ENCODE results near the gene SPOP. TPM values are rescaled to one million over a fixed set of nuclear protein-coding genes. Genes with fewer than 3 reads are reported as not detected.
A peak's percentile ranks its signal among the peaks of the same experiment; 100 is the strongest.

Gene SPOP
- total and polyA plus RNA-seq, 9 donors = 44.5 to 87.3 (median 75.4) TPM

GRCh38 chr17:49576917-49577649 lies 100.8 kb downstream of the SPOP start:
- DNase-seq = no peak
- peak overlapping the region; percentile 71 for H3K4me3 ChIP-seq
- 14 to 17% (median 14%) methylated on average over 22 of the region's 22 CpGs for WGBS, 3 donors
- TF ChIP-seq EP300 (IDR thresholded peaks at IDR 0.05) = no peak
- no peak for TF ChIP-seq CTCF (IDR thresholded peaks at IDR 0.05)
- no peak for TF ChIP-seq POLR2A (IDR thresholded peaks at IDR 0.05)
- intact Hi-C loops (cut with DNase I) = loop anchor here in 3 of 4 donors (5.0 to 10.0 kb wide), 3 partner anchors 35 to 278 kb away; no protein-coding TSS in a partner anchor
- peak overlapping the region; percentile 11 to 68 for H3K27ac ChIP-seq
- H3K36me3 ChIP-seq = no peaks in the 10 kb centered on the region
- H3K9me3 ChIP-seq = no peaks in the 10 kb centered on the region
- H3K4me1 ChIP-seq (ENCODE audit: insufficient read depth) = peaks cover 8% of the 10 kb centered on the region
- no peaks in the 10 kb centered on the region for H3K27me3 ChIP-seq

GRCh38 chr17:49576088-49576916 lies 101.6 kb downstream of the SPOP start:
- Histone ChIP-seq H3K4me1 (ENCODE audit: insufficient read depth) (peaks cover 8% of the 10 kb centered on the region), H3K36me3 (no peaks in the 10 kb centered on the region), H3K27ac (peak overlapping the region; percentile 11 to 68), H3K4me3 (peak overlapping the region; percentile 71), H3K27me3 (no peaks in the 10 kb centered on the region), H3K9me3 (no peaks in the 10 kb centered on the region)
- intact Hi-C loops (cut with DNase I) = loop anchor here in 3 of 4 donors (5.0 to 10.0 kb wide), 3 partner anchors 36 to 278 kb away; no protein-coding TSS in a partner anchor
- 0 to 1% (median 1%) methylated on average over 61 to 68 of the region's 68 CpGs for WGBS, 3 donors
- DNase-seq = peak; percentile 67 to 78 (median 69)
- TF ChIP-seq POLR2A (IDR thresholded peaks at IDR 0.05) (no peak), CTCF (IDR thresholded peaks at IDR 0.05) (no peak), EP300 (IDR thresholded peaks at IDR 0.05) (no peak)

GRCh38 chr17:49575679-49576087 lies 102.2 kb downstream of the SPOP start, which contains the start of gene NXPH3:
Gene NXPH3 (plus strand): TSS chr17:49575871. CDS start chr17:49576220, 349 bp downstream.
- peak within 1 kb of the TSS; percentile 30 to 68 for H3K27ac ChIP-seq
- peaks cover 8% of the 10 kb centered on the region for H3K4me1 ChIP-seq (ENCODE audit: insufficient read depth)
- no peaks in the 10 kb centered on the region for H3K36me3 ChIP-seq
- WGBS, 3 donors = 0 to 1% (median 1%) methylated on average over 26 to 55 of the region's 55 CpGs
- H3K4me3 ChIP-seq = peak within 1 kb of the TSS; percentile 71
- intact Hi-C loops (cut with DNase I) = loop anchor here in 3 of 4 donors (5.0 to 10.0 kb wide), 3 partner anchors 37 to 279 kb away; no protein-coding TSS in a partner anchor
- H3K9me3 ChIP-seq = no peaks in the 10 kb centered on the region
- TF ChIP-seq EP300 (IDR thresholded peaks at IDR 0.05) (no peak), CTCF (IDR thresholded peaks at IDR 0.05) (peak in 2 of 3 donors; percentile 71 to 82)
- DNase-seq = peak; percentile 72 to 84 (median 77)
- no peaks in the 10 kb centered on the region for H3K27me3 ChIP-seq

- peaks cover 8% of the 10 kb centered on the region for H3K4me1 ChIP-seq (ENCODE audit: insufficient read depth)
Observed at GRCh38 chr17:49574945-49575678, 102.8 kb downstream of the SPOP start.

More at GRCh38 chr17:49574945-49575678, 102.8 kb downstream of the SPOP start:
- Histone ChIP-seq H3K27ac (peak overlapping the region; percentile 30 to 68), H3K36me3 (no peaks in the 10 kb centered on the region), H3K27me3 (no peaks in the 10 kb centered on the region), H3K9me3 (no peaks in the 10 kb centered on the region), H3K4me3 (peak overlapping the region; percentile 71)
- TF ChIP-seq POLR2A (IDR thresholded peaks at IDR 0.05) (no peak), EP300 (IDR thresholded peaks at IDR 0.05) (no peak), CTCF (IDR thresholded peaks at IDR 0.05) (no peak)
- intact Hi-C loops (cut with DNase I) = loop anchor here (5.0 to 10.0 kb wide), 4 partner anchors 37 to 280 kb away; no protein-coding TSS in a partner anchor
- WGBS, 3 donors = 12 to 17% (median 13%) methylated on average over 22 to 29 of the region's 29 CpGs
- no peak for DNase-seq

Measured in ovary (tissue), 9 donors.